22Rv1 (cell line): ENCODE results near the gene ARID1A.

Source experiments
- H3K27ac ChIP-seq: fragments of 450-650 bp; 2 replicates; pipeline ENCODE4 v1.5.1; 2017
- ZFX ChIP-seq: fragments of 450-650 bp; IDR thresholded peaks from 2 replicates; pipeline ENCODE4 v1.6.1; 2017; ENCODE audit warnings: antibody characterized with exemption, borderline replicate concordance
- TF ChIP-seq, protein P1 (sequence below): fragments of 450-650 bp; IDR thresholded peaks from 2 replicates; pipeline ENCODE4 v1.5.1; 2017; ENCODE audit warnings: mild to moderate bottlenecking

The ARID1A gene

DNA sequence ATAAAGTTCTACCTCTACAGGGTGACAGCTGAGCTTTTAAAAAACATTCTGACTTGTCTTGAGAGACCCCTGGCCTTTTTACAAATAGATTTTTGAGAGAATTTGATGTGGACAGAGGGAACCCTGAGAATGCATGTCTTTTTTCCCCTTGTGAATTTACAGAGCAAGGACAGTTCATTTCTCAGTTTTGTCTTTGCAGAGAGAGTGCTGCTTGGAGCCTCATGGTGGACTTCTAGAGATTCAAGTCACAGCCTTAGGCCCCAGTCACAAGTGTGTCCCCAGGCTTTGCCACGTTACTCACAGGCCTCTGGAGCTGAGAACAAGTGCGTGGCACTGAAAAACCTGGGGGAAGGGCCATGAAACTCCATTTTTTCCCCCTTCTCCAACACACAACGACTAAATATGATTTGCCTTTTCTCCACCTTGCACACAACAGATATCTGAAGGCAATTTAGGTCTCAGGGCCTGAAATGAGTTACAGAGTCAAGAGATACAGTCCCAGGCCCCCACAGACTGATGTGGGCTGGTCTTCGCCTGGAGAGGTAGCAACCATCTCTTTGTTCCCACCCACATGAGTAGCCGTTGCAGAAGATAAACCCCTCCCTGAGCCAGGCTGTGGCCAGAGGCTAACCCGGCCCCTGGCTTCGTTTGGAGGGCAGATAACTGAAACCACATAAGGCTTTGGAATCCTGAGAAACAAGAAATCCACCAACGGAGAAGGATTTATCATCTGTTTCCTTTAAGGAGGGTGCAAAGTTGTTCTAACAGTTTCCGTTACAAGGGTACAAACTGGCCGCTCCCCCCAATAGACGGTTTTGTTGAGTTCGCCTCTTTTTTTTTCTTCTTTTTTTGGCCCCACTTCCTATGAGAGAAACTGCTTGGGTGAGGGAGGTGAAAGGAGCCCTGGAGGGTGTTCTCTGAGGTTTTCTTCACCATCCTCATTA, 90.9 kb downstream of the ARID1A start:
- TF ChIP-seq, protein P1, sequence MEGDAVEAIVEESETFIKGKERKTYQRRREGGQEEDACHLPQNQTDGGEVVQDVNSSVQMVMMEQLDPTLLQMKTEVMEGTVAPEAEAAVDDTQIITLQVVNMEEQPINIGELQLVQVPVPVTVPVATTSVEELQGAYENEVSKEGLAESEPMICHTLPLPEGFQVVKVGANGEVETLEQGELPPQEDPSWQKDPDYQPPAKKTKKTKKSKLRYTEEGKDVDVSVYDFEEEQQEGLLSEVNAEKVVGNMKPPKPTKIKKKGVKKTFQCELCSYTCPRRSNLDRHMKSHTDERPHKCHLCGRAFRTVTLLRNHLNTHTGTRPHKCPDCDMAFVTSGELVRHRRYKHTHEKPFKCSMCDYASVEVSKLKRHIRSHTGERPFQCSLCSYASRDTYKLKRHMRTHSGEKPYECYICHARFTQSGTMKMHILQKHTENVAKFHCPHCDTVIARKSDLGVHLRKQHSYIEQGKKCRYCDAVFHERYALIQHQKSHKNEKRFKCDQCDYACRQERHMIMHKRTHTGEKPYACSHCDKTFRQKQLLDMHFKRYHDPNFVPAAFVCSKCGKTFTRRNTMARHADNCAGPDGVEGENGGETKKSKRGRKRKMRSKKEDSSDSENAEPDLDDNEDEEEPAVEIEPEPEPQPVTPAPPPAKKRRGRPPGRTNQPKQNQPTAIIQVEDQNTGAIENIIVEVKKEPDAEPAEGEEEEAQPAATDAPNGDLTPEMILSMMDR = no peak
- TF ChIP-seq ZFX = no peak

DNA sequence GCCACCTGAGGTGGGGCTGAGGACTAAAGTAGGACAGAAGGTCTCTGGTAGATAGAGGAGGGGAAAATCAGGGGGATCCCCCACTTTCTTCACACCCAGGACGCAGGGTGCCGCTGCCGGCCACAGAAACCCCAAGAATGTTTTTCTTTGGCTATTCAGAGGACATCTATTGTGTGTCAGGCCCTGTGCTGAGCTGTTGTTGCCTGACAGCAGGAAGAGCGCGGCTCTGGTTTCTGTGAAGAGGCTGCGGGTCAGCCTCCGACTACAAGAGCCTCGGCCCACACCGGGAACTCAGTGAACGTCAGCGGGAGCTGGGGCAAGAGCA, 91.5 kb downstream of the ARID1A start:
- H3K27ac ChIP-seq = peak overlapping the region; percentile 97
- TF ChIP-seq ZFX = no peak
- TF ChIP-seq, protein P1 = no peak

More for the DNA sequence above, 90.9 kb downstream of the ARID1A start:
- H3K27ac ChIP-seq = peak overlapping the region; percentile 97

DNA sequence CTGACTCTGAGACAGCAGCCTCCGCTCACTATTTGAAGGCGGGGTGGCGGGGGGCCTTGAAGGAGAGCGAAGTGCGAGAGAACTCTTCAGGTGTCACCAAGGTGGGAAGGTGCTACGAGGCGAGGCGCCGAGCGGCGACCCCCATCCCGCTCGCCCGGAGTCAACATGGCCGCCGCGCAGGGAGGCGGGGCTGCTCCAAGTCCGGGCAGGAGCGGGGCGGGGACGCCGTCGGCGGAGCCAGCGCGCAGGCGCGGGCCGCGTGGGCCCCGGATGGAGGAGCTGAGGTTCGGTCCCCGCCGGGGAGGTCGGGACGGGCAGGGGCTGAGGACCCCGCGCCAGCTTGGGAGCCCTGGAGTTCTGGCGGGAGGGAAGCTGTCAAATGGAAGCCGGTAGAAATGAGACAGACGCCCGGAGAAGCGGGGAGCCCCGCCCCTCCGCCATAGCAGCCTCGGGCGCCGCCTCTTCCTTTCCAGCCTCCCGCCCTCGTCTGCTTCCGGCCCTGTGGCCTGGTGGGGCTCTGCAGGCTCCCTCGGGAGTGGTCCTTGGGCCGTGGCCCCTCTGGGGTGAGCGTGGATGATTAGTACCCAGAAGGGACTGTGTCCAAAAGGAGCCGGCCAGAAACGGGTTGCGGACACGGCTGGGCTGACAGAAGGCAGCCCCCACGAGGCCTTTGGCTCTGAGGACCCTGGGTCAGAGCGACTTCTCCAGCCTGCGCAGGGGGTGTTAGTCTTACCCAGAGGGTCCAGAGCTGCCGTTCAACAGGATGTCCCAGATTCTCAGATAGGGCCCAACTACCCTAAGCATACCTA, 92.1 kb downstream of the ARID1A start, which contains the start of gene PIGV:
TSS of gene PIGV (plus strand) at position 245 of the 809 bp plus-strand sequence. CDS start 2,866 bp downstream, outside the sequence.
- H3K27ac ChIP-seq = peak within 1 kb of the TSS; percentile 97
- TF ChIP-seq ZFX = no peak
- TF ChIP-seq, protein P1 = no peak

DNA sequence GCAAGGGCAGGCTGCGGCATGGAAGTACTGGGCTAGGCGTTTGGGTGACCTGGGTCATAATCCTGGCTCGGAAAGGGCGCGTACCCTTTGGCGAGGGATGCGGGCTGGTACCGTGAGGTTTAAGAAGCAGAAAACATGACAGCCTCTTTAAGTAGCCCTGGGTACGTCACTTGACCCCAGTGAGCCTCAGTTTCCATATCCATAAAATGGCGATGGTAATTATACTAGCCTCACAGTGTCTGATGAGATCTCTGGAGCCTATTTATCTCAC, 92.6 kb downstream of the ARID1A start:
- TF ChIP-seq, protein P1 = no peak
- no peak for TF ChIP-seq ZFX
- H3K27ac ChIP-seq = peak overlapping the region; percentile 97

DNA sequence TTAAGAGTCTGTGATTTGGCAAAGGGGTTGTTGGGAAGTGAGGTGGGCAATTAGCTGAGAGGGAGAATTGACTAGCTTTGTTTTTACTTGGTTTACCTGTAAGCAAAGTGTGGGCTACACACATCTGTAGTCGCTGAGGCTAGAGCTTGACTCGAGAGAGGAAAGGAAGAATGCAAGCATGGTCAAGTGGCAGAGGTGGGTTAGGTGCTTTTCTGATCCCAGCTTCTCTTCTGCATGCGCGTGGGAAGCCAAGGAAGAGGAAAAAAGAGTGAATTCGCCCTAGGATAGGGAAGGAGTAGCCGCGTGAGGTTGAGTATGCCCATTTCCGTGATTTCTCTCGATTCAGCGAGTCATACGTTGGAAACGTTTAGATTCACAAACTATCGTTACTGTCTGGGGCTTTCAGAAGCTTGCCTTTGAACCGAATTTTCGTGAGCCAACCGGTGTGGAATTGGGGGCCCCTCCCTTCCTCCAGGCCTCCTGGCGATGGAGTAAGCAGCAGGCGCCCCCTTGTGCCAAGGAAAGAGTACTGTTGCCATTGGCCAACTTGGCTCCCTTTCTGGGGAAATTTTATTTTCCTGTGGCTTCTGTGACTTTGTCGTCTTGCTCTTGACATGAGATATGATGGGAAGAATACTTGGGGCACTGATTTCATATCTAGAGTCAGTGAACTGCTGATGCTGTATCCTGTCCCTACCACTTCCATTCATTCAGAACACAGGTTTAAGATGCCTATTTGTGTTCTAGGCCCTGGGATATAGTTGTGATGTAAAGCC, 93.2 kb downstream of the ARID1A start:
- TF ChIP-seq, protein P1 = peak; percentile 96
- no peak for TF ChIP-seq ZFX
- peak overlapping the region; percentile 97 for H3K27ac ChIP-seq

DNA sequence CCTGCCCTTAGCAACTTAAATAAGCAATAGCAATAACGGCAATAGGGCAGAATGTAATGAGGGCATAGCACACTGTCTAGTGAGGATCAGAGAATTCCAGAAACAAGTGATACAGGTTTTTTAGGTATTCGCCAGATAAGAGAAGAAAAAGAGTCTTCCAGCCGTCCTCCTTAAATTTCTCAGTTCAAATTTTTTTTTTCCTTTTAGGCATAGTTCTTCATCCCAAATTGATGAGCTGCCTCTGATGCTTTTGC, 93.7 kb downstream of the ARID1A start:
- TF ChIP-seq, protein P1 = no peak
- TF ChIP-seq ZFX = no peak
- peak overlapping the region; percentile 97 for H3K27ac ChIP-seq
